Glutamatergic neuron (in vitro differentiated cells): ENCODE data around the gene ERRFI1. TPM values are rescaled to one million over a fixed set of nuclear protein-coding genes. Genes with fewer than 3 reads are reported as not detected.

ENCODE experiments used
- DNase-seq: peaks from one replicate; pipeline ENCODE4 v3.0.0; 2022
- H3K27ac Mint-ChIP-seq: one replicate; pipeline ENCODE4 v1.8.0; 2020; ENCODE audit warnings: mild to moderate bottlenecking, mixed read lengths, inconsistent platforms; ENCODE audit not compliant: unreplicated experiment
- H3K27me3 Mint-ChIP-seq: one replicate; pipeline ENCODE4 v1.8.0; 2020; ENCODE audit warnings: mild to moderate bottlenecking, moderate library complexity, mixed read lengths, inconsistent platforms; ENCODE audit not compliant: unreplicated experiment
- H3K36me3 Mint-ChIP-seq: one replicate; pipeline ENCODE4 v1.8.0; 2020; ENCODE audit warnings: mild to moderate bottlenecking, mixed read lengths, inconsistent platforms; ENCODE audit not compliant: unreplicated experiment
- H3K4me1 Mint-ChIP-seq: one replicate; pipeline ENCODE4 v1.8.0; 2020; ENCODE audit warnings: mild to moderate bottlenecking, low read depth, mixed read lengths, inconsistent platforms; ENCODE audit not compliant: unreplicated experiment
- H3K4me3 Mint-ChIP-seq: one replicate; pipeline ENCODE4 v1.8.0; 2020; ENCODE audit warnings: mild to moderate bottlenecking, mixed read lengths, inconsistent platforms; ENCODE audit not compliant: unreplicated experiment
- H3K9me3 Mint-ChIP-seq: one replicate; pipeline ENCODE4 v1.8.0; 2020; ENCODE audit warnings: mild to moderate bottlenecking, moderate library complexity, mixed read lengths, inconsistent platforms; ENCODE audit not compliant: unreplicated experiment
- total RNA-seq: library from RNA; stranded (reverse); fragmentation: NEBNext Ultra II Directional; extraction: Animal tissue kit (Norgen Biotek cat#: 25700); gene quantifications from one replicate; pipeline ENCODE4 v1.2.1, GENCODE V29; 2021; ENCODE audit not compliant: unreplicated experiment
- TF ChIP-seq, protein P1 (sequence below): fragments of 200-600 bp; sonication (generic); IDR thresholded peaks from one replicate; pipeline ENCODE4 v1.5.0; 2021; ENCODE audit not compliant: partially characterized antibody, unreplicated experiment

The ERRFI1 gene
- total RNA-seq, 1 donor from 2014 or later = 11.8 TPM

DNA sequence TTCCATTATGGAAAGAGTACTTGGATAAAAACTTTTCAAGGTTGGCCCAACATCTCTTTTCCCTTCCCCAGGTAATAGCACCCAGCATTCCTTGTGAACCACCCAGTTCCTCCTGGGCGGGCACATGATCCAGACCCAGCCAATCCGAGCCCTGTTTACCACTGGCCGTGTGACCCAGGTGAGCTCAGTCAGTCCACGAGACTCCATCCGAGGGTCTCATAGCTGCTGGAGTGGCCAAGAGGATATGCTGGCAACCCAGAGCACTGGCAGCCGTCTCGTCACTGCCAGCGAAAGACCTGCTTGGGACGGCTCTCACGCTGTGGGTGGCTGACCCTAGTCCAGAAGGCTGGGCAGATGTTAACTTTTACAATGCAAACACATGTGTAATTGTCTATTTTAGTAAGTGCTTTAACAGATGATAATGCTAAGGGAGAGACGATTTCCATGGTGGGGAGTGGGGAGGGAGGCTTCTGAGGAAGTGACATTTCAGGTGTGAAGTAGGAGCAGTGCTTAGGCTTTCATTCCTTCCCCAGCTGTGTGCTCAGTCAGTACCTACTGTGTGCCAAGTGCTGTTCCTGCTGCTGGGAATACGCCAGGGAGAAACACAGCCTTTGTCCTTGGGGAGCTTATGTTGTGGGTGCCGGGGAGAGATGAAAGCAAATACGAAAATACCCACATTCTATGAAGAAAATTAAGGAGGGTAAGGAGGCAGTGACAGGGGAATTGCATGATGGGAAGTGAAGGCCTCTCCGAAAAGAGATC lies 40.1 kb downstream of the ERRFI1 start:
- Mint-ChIP-seq H3K27me3 (peaks cover 2% of the 10 kb centered on the region), H3K4me1 (no peaks in the 10 kb centered on the region), H3K4me3 (no peak overlapping the region)

DNA sequence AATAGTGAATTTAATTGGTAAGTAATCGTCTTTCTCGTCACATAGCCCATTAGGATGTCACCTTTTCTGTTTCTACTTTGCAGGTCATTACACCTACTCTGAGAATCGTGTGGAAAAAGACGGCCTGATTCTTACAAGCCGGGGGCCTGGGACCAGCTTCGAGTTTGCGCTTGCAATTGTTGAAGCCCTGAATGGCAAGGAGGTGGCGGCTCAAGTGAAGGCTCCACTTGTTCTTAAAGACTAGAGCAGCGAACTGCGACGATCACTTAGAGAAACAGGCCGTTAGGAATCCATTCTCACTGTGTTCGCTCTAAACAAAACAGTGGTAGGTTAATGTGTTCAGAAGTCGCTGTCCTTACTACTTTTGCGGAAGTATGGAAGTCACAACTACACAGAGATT lies 41.3 kb downstream of the ERRFI1 start:
- H3K36me3 Mint-ChIP-seq = no peaks in the 10 kb centered on the region
- H3K4me1 Mint-ChIP-seq = no peaks in the 10 kb centered on the region
- no peak for DNase-seq
- H3K9me3 Mint-ChIP-seq = no peaks in the 10 kb centered on the region
- TF ChIP-seq, protein P1, sequence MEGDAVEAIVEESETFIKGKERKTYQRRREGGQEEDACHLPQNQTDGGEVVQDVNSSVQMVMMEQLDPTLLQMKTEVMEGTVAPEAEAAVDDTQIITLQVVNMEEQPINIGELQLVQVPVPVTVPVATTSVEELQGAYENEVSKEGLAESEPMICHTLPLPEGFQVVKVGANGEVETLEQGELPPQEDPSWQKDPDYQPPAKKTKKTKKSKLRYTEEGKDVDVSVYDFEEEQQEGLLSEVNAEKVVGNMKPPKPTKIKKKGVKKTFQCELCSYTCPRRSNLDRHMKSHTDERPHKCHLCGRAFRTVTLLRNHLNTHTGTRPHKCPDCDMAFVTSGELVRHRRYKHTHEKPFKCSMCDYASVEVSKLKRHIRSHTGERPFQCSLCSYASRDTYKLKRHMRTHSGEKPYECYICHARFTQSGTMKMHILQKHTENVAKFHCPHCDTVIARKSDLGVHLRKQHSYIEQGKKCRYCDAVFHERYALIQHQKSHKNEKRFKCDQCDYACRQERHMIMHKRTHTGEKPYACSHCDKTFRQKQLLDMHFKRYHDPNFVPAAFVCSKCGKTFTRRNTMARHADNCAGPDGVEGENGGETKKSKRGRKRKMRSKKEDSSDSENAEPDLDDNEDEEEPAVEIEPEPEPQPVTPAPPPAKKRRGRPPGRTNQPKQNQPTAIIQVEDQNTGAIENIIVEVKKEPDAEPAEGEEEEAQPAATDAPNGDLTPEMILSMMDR = no peak
- no peak overlapping the region for H3K27ac Mint-ChIP-seq
- H3K27me3 Mint-ChIP-seq = no peaks in the 10 kb centered on the region
- no peak overlapping the region for H3K4me3 Mint-ChIP-seq

More for the DNA sequence above, 40.1 kb downstream of the ERRFI1 start:
- Mint-ChIP-seq H3K36me3 (no peaks in the 10 kb centered on the region), H3K9me3 (no peaks in the 10 kb centered on the region), H3K27ac (no peak overlapping the region)
- TF ChIP-seq, protein P1 = no peak
- DNase-seq = no peak

DNA sequence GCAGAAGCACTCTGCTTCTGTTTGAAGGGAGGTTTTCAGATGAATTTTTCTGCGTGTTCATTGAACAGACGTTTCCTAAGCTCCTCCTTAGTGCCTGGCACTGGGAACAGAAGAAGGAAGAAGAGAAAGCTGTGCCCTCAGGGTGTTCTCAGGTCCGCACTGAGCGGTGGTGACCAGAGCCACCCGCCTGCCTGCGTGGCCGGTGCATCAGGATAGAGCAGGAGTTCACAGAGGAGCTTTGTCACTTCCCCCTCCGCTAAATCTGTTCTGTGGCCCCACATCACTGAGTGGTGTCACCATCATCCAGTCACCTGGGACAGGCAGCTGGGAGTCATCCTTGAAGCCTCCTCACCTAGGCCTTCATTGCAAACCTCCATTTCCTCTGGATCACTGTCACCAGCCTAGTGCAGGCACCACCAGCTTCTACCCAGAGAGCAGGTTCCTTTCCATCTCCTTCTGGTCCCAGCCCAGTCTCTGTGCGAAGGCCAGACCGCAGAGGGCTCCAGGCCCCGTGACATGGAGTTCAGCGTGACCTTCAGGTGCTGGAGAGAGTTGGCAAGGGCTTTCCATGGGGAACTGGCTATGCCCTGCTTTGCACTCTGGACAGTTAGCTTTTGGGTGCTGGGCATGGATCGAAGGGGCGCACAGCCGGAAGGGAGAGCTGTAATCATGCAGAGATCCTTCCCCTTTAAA lies 42.9 kb downstream of the ERRFI1 start:
- TF ChIP-seq, protein P1 = no peak
- Mint-ChIP-seq H3K36me3 (no peaks in the 10 kb centered on the region), H3K27ac (no peak overlapping the region), H3K4me3 (no peak overlapping the region), H3K27me3 (no peaks in the 10 kb centered on the region), H3K4me1 (no peaks in the 10 kb centered on the region), H3K9me3 (no peaks in the 10 kb centered on the region)
- DNase-seq = no peak

DNA sequence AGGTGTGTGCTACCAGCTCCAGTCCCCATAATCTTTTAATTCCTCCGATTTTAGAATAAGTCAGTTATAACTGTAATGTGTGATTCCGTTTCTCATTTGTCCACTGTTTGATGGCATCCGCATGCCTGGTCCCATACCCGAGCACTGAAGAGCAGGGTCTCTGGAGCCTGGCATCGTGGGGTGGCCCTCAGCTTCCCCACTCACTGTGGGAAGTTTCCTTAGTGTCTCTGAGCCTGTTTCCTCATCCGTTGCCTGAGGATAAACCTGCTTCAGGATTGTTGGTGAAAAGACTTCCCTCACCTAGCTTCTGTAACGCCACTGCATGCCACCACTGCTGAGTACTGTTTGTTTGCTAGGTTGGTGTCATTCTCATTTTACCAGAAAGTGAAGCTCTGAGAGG lies 45.1 kb downstream of the ERRFI1 start:
- Mint-ChIP-seq H3K27ac (no peak overlapping the region), H3K9me3 (no peaks in the 10 kb centered on the region), H3K36me3 (no peaks in the 10 kb centered on the region)

More for the DNA sequence above, 45.1 kb downstream of the ERRFI1 start:
- Mint-ChIP-seq H3K4me3 (no peak overlapping the region), H3K4me1 (no peaks in the 10 kb centered on the region), H3K27me3 (no peaks in the 10 kb centered on the region)
- TF ChIP-seq, protein P1 = no peak
- no peak for DNase-seq
